GM18909 (cell line): Measurements from ENCODE around the gene RO60.
A peak's percentile ranks its signal among the peaks of the same experiment; 100 is the strongest.

Experiments used
- ATAC-seq: cut with Tn5 transposase; IDR thresholded peaks from one replicate; pipeline ENCODE4 v1.9.1; 2021; ENCODE audit warnings: mild to moderate bottlenecking; ENCODE audit not compliant: unreplicated experiment, poor library complexity

The RO60 gene

DNA sequence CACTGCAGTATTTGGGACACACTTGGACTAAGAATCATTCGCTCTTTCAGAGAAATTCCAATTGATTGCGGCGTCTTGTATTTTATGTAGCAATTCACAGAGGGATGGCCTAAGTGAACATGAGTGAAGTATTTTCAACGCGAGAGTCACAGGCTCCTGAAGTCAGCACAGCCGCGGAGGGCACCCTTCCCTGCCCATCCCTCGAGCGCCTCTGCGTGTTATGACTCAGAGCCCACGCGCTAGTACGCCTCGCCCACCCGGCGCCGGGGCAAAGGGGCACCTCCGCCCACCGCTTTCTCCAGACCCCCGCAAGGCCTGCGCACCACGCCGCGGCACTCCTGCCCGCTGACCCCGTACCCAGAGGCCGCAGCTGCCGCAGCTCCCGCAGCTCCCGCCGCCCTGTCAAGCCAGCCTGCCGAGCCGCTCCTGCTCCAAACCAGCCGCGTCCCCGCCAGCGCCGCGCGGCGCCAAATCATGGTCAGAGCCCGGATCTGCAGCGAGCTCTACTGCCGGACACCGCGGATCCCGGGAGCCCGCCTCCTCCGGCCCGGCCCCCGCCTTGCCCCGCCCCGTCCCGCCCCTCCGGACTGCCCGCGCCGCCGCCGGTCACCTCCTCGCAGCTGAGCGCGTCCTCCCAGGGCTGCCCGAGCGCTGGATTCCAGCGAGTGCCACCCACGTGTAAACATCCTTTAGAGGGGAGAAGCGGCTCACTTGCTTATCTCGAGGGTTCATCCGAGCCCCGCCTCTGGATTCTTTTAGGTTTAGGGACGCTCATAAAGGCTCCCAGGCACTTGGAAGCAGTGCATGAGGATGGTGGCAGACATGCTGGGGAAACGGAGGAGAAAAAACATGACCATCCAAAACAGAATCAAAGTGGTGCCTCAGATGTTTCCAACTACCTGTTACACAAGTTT, 45.8 kb downstream of the RO60 start, which contains the start of gene GLRX2:
TSS of gene GLRX2 (minus strand) at position 508 of the 914 bp plus-strand sequence. CDS start at position 476, 32 bp downstream.
- peak; percentile 92 for ATAC-seq

DNA sequence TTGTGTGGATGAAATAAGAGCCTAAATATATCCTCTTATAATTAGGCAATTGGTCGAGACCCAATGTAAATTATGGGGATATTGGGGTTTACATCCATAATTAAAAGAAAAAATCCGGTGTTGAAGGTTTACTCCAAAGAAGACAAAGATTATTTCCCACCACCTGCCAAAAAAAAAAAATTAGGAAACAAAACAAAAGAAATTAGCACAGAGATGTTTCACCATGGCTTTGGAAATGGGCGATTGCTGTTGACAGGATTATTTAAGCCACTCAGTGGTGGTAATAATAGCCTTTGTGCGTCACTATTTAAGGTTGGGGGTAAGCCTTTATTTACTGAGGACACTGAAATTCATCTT, 46.4 kb downstream of the RO60 start:
- ATAC-seq = no peak

- ATAC-seq = no peak
These were observed 49.1 kb downstream of the RO60 start for GRCh38 chr1:193108471-193108870.
